A673 (cell line): Measurements from ENCODE around the gene ZDHHC16. TPM values are rescaled to one million over a fixed set of nuclear protein-coding genes. Genes with fewer than 3 reads are reported as not detected.

Source experiments
- BruUV-seq: library from RNA; stranded (reverse); fragments of 400-500 nt; replicated peaks from 2 replicates; lab custom pipeline; 2021; lab: Mats Ljungman, UMichigan
- CTCF ChIA-PET: fragments of 300-600 bp; sonication (Branson Sonifier 250); formaldehyde crosslinking; loops from one replicate; lab custom pipeline; 2022; ENCODE audit warnings: antibody characterized with exemption; lab: Charles Lee
- POLR2A ChIA-PET: fragments of 300-600 bp; sonication (Branson Sonifier 250); formaldehyde crosslinking; loops from one replicate; lab custom pipeline; 2022; ENCODE audit warnings: antibody characterized with exemption; ENCODE audit not compliant: low non-redundant PET; lab: Charles Lee
- DNase-seq: peaks from one replicate; pipeline ENCODE4 v3.0.0-alpha.2; 2015; ENCODE audit warnings: low spot score
- H3K27ac ChIP-seq: fragments of 200-600 bp; sonication (generic); 2 replicates; pipeline ENCODE4 v1.5.1; 2016; ENCODE audit warnings: mixed run types, low read depth, mild to moderate bottlenecking, mixed read lengths, antibody characterized with exemption, low read length; ENCODE audit not compliant: poor library complexity, severe bottlenecking
- H3K27me3 ChIP-seq: fragments of 200-600 bp; sonication (generic); replicated peaks from 2 replicates; pipeline ENCODE4 v1.6.1; 2017; ENCODE audit warnings: mixed run types, low read depth, mild to moderate bottlenecking, mixed read lengths, antibody characterized with exemption, low read length; ENCODE audit not compliant: insufficient read depth, poor library complexity
- H3K36me3 ChIP-seq: fragments of 200-600 bp; sonication (generic); 2 replicates; pipeline ENCODE4 v1.6.1; 2016; ENCODE audit warnings: mixed run types, mild to moderate bottlenecking, mixed read lengths, antibody characterized with exemption, low read length; ENCODE audit not compliant: insufficient read depth, poor library complexity, severe bottlenecking
- H3K4me1 ChIP-seq: fragments of 200-600 bp; sonication (generic); 2 replicates; pipeline ENCODE4 v1.6.1; 2017; ENCODE audit warnings: mixed run types, mild to moderate bottlenecking, mixed read lengths, antibody characterized with exemption, low read length; ENCODE audit not compliant: insufficient read depth, poor library complexity, severe bottlenecking
- H3K4me3 ChIP-seq: fragments of 200-600 bp; sonication (generic); 2 replicates; pipeline ENCODE4 v1.5.1; 2016; ENCODE audit warnings: low read depth, mixed run types, mild to moderate bottlenecking, mixed read lengths, low read length; ENCODE audit not compliant: poor library complexity, severe bottlenecking
- H3K9me3 ChIP-seq: fragments of 200-600 bp; sonication (generic); 2 replicates; pipeline ENCODE4 v1.6.1; 2016; ENCODE audit warnings: mixed run types, low read depth, mild to moderate bottlenecking, mixed read lengths, antibody characterized with exemption, low read length; ENCODE audit not compliant: poor library complexity, severe bottlenecking
- EZH2 ChIP-seq: fragments of 200-600 bp; sonication (generic); IDR thresholded peaks from 2 replicates; pipeline ENCODE4 v1.6.1; 2017; ENCODE audit warnings: borderline replicate concordance, low read depth, mild to moderate bottlenecking, mixed read lengths, antibody characterized with exemption, low read length; ENCODE audit not compliant: poor library complexity, severe bottlenecking
- intact Hi-C: fragments of 100-400 bp; cut with micrococcal nuclease; formaldehyde crosslinking; loops from one replicate; pipeline ENCODE4 v1.10.0; 2022; ENCODE audit not compliant: unreplicated experiment
- total RNA-seq: library from RNA; stranded (reverse); gene quantifications from 2 replicates; pipeline ENCODE4 v1.2.3, GENCODE V29; 2021
- TF ChIP-seq, protein P1 (sequence below): fragments of 300-800, 200-600 bp; sonication (generic); conservative IDR thresholded peaks from 2 replicates; pipeline ENCODE4 v1.5.1; 2017; ENCODE audit warnings: low read depth, mild to moderate bottlenecking, antibody characterized with exemption, low read length, moderate library complexity, mixed read lengths

Gene ZDHHC16
- total RNA-seq, 1 experiment from 2014 or later, result 49.2 TPM

DNA sequence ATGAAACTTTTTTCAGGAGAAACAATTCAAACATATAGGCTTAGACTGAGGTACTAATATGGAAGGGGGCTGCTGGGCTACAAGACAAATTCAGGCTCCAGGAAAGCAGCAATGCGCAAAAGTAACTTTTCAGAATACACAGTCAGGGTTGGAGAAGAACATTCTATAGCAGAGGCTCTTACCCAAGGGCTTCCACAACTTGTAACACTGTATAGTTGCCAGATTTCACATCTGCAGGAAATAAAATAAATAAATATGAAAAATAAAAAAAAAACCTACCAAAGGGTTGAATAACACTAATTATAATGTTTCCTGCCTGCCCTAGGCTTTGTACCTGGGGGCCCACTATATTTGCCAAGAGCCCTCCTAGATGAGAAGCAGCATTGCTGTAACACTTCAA is 37.9 kb downstream of the ZDHHC16 start:
- Histone ChIP-seq H3K4me1 (no peaks in the 10 kb centered on the region), H3K4me3 (no peak overlapping the region), H3K27me3 (no peaks in the 10 kb centered on the region), H3K9me3 (no peaks in the 10 kb centered on the region), H3K27ac (no peak overlapping the region), H3K36me3 (peaks cover 16% of the 10 kb centered on the region)
- intact Hi-C loops, result no loop called here
- ChIA-PET CTCF (interaction anchor here (0.6 kb wide), 1 partner anchor 461 kb away, joined by 3 read pairs; no protein-coding TSS in a partner anchor), POLR2A (no interaction called here)
- TF ChIP-seq EZH2, result no peak
- TF ChIP-seq, protein P1, sequence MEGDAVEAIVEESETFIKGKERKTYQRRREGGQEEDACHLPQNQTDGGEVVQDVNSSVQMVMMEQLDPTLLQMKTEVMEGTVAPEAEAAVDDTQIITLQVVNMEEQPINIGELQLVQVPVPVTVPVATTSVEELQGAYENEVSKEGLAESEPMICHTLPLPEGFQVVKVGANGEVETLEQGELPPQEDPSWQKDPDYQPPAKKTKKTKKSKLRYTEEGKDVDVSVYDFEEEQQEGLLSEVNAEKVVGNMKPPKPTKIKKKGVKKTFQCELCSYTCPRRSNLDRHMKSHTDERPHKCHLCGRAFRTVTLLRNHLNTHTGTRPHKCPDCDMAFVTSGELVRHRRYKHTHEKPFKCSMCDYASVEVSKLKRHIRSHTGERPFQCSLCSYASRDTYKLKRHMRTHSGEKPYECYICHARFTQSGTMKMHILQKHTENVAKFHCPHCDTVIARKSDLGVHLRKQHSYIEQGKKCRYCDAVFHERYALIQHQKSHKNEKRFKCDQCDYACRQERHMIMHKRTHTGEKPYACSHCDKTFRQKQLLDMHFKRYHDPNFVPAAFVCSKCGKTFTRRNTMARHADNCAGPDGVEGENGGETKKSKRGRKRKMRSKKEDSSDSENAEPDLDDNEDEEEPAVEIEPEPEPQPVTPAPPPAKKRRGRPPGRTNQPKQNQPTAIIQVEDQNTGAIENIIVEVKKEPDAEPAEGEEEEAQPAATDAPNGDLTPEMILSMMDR, result no peak
- DNase-seq, result no peak
- no TSS peak for BruUV-seq

DNA sequence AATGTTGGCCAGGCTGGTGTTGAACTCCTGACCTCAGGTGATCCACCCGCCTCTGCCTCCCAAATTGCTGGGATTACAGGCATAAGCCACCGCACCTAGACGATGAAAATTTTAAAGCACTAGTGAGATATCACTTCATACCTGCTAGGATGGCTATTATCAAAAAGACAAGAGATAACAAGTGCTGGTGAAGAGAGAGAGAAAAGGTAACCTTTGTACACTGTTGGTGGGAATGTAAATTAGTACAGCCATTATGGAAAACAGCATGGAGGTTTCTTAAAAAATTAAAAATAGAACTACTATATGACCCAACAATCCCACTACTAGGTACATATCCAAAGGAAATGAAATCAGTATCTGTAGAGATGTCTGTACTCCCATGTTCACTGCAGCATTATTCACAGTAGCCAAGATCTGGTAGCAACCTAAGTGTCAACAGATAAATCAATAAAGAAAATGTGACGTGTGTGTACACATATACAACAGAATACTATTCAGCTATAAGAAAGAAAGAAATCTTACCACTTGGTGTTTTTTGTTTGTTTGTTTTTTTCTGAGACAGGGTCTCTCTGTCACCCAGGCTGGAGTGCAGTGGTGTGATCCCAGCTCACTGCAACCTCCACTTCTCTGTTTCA is 39.8 kb downstream of the ZDHHC16 start:
- DNase-seq, result no peak
- no peak overlapping the region for H3K4me3 ChIP-seq
- ChIA-PET CTCF (interaction anchor here (0.6 kb wide), 1 partner anchor 235 kb away, joined by 4 read pairs; no protein-coding TSS in a partner anchor), POLR2A (no interaction called here)
- H3K9me3 ChIP-seq, result no peaks in the 10 kb centered on the region
- no peak overlapping the region for H3K27ac ChIP-seq
- intact Hi-C loops, result no loop called here
- TF ChIP-seq EZH2, result no peak
- TF ChIP-seq, protein P1, result no peak
- no TSS peak for BruUV-seq
- no peaks in the 10 kb centered on the region for H3K4me1 ChIP-seq
- peaks cover 5% of the 10 kb centered on the region for H3K36me3 ChIP-seq
- no peaks in the 10 kb centered on the region for H3K27me3 ChIP-seq

DNA sequence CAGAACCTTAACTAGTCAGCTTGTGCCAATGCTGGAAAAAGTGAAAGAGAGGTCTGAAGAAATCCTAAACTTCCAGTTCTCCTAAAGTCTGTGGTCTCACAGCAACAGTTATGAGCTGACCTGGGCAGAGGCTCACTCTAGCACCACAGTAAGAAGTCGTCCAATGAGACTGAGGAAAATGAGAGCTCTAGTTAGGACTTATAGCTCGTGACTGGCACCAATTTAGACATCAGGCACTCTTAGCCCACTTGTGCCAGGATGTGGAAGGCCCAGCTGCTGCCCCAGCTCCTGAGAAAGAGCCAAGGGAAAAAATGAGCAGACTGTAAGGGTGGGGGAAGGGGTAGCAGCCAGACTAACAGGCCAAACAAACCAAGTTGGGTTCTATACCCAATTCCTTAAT is 44.6 kb downstream of the ZDHHC16 start:
- BruUV-seq, result no TSS peak
- no peaks in the 10 kb centered on the region for H3K4me1 ChIP-seq
- no peaks in the 10 kb centered on the region for H3K9me3 ChIP-seq
- ChIA-PET CTCF (no interaction called here), POLR2A (no interaction called here)
- no peak overlapping the region for H3K4me3 ChIP-seq
- TF ChIP-seq, protein P1, result no peak
- TF ChIP-seq EZH2, result no peak
- H3K36me3 ChIP-seq, result no peaks in the 10 kb centered on the region
- intact Hi-C loops, result no loop called here
- no peak overlapping the region for H3K27ac ChIP-seq
- DNase-seq, result no peak
- no peaks in the 10 kb centered on the region for H3K27me3 ChIP-seq
